Activated effector memory CD4-positive, alpha-beta T cell treated with anti-CD3 and anti-CD28 coated beads, Interleukin-2, amount 50 U/mL, for 16 hours (primary cell): ENCODE measurements around the gene PTPA.

Experiments used
- DNase-seq: peaks from one replicate; pipeline ENCODE4 v3.0.0-alpha.2; 2020

Gene PTPA

DNA sequence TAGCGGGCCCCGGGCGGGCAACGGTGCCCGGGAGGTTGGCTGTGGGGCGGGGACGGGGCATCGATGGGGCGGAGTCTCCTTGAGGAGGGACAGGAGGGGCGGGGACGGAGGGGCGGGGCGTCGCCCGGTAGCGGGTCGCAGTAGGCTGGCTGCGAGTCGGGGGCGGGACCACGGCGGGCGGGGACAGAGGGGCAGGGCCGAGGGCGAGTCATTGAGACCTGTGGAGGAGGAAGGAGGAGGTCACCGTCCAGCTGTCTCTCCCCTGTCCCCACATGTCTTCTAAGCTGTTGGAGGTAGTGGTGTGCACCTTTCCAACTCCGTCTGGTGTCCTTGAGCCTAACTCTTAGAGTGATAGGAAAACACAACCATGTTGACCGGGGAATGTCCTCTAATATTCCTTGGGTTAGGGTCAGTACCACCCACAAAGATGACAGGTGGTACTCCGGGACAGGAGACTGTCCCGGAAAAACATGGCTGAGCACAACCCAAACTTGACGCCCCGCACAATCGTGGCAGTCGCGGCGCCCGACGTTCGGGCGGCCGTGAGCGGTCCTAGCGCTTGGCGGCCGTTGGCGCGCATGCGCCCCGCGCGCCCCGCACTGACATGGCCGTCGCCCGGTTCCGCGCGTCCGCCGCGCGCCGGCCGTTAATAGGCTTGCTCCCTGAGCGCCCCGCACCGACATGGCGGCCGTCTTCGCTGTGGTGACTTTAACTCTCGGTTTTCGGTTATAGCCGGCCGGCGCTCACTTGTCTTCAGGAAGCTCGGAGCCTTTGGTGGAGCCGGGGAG, at the start of gene PTPA, which contains the start of gene CRAT:
PTPA (plus strand) TSS at position 676 of the 788 bp plus-strand sequence. CDS start 186 bp downstream, outside the sequence.
CRAT (minus strand) TSS at position 54 of the 788 bp plus-strand sequence. CDS start 284 bp downstream, outside the sequence.
- DNase-seq: peak; percentile 98

DNA sequence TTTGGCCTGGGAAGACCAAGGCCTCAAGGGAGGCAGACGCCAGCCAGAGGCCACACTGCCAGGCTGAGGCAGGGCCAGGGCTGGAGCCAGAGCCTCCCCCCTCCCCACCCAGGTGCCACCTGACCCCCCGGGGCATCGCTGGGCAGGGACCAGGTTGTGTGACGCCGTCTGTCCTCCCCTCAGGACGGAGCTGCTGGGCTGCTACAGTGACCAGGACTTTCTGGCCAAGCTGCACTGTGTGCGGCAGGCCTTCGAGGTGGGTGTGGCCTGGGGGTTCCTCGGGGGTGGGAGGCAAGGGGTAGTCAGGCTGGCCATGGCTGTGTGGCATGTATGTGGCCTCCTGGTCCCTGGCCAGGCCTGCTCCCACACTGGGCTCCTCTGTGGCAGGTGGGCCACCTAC, 48.2 kb upstream of the PTPA start:
- no peak for DNase-seq

DNA sequence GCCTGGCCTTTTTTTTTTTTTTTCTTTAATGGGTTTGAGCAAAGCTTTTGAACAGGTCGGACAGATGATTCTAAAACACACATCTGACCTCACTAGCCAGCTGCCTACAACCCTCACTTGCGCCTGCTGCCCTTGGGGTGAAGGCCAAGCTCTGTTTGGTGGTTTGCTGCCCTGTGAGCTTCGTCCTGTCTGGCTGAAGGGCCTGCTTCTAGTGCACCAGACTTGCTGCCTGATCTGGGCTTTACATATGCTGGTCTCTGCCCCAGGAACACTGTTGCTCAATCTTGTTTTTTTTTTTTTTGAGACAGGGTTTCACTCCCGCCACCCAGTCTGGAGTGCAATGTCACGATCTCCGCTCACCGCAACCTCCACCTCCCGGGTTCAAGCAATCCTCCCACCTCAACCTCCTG, 46.7 kb upstream of the PTPA start:
- DNase-seq: no peak

DNA sequence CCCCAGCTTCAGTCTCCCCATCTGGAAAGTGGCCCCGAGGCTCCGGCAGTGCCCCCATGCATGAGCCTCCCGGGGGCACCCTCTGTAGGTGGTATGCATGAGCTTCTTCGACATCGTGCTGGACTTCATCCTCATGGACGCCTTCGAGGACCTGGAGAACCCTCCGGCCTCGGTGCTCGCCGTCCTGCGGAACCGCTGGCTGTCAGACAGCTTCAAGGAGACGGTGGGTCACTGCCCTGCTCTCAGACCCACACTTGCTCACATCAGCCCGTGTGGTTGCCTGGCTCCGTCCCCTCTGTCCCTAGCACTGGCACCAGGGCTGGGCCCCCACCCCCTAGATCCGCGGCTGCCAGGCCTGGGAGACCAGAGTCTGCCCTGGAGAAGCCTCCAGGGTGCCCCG, 43.1 kb upstream of the PTPA start:
- no peak for DNase-seq

DNA sequence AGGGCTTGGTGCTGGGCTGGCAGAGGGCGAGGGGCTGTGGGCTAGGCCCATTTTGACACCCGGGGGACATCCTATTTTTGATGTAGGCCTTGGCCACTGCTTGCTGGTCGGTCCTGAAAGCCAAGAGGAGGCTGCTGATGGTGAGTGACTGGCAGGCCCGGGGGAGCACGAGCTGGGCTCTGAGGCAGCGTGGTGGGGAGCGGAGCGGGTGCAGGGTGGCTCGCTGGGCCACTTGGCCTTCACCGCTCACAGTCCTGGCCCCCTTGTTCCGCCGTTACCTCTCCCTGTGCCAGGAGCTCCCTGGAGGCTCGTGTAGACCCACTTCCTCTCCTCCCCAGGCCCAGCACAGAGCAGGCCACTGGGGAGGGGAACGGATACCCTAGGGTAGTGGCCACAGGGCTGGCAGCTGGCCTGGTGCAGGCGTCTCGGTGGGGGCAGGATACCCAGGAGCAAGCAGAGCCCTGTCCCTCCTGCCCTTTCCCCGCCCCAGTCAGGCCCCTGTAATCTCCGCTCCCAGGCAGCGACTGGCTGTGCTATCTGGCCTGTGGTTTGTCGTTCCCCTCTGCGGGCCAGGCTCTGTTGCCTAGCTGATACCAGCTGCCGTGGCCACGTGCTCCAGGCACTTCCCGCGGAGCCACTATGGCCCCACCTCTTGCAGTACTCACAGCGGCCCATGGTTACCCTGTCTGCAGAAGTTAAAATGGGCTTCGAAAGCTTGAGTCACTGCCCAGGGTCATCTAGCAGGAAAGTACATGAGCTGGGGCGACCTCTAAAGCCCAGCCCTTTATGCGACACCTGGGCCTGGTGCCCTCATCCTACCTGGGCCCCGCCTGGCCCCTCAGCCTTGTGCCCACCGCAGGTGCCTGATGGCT, 42.0 kb upstream of the PTPA start:
- DNase-seq: peak; percentile 80

DNA sequence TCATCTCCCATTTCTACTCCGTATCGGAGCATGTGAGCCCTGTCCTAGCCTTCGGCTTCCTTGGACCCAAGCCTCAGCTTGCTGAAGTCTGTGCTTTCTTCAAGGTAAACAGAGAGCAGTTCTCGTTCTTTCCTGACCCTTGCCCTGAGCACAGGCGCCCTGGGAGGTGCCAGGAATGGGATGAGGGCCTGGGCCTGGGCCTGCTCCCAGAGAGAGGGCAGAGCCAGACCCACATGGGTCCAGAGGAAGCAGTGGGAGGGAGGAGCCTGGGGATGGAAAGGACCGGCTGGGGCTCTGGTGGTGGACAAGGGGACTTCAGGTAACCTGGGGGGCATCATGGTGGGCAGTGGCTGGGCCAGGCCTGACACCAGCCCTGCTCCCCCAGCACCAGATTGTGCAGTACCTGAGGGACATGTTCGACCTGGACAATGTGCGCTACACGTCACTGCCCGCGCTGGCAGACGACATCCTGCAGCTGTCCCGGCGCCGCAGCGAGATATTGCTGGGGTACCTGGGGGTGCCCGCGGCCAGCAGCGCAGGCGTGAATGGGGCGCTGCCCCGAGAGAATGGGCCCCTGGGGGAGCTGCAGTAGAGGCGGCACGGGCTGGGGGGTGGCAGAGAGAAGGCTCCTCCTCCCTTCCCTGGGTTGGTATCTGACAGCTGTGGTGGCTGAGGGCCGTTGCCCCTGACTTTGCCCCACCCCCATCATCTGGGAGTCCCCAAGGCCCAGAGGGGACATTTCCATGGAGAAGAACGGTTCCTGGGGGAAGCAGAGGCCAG, 41.2 kb upstream of the PTPA start:
- no peak for DNase-seq

DNA sequence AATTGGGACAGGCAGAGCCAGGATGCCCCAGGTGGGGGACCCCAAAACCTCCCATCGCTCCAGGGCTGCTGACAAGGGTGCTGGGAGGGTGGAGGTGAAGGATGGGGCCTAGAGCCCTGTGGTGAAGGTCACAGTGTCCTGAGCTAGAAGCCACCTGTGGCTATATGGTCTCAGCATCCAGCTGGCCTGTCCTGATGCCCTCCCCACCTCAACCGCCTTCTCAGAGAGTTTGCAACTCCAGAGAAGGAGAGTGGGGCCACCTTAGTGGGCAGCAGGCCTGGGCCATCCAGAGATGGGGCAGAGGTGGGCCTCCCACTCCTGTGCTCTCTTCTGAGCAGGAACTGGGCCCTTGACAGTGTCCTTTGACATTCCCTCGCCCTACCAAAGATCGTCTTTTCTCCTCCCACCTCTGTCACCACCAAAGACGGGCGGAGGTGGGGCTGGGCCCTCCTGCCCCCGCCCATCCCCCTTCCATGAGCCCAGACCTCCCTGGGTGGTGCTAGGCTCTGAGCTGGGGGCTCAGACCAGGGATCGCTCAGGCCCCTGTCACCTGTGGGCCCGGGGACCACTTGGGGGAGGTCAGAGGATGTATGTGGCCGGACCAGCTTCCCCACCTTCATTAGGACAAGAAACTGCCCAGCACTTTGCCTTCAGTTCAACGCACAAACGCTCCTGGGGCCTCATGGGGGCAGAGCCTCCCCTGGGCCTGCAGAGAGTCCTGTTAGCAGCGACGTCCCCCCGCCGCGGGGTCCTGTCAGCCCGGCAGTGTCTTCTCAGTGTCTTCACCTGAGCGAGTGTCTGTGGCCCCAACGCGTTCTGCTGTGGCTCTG, 40.3 kb upstream of the PTPA start:
- no peak for DNase-seq

DNA sequence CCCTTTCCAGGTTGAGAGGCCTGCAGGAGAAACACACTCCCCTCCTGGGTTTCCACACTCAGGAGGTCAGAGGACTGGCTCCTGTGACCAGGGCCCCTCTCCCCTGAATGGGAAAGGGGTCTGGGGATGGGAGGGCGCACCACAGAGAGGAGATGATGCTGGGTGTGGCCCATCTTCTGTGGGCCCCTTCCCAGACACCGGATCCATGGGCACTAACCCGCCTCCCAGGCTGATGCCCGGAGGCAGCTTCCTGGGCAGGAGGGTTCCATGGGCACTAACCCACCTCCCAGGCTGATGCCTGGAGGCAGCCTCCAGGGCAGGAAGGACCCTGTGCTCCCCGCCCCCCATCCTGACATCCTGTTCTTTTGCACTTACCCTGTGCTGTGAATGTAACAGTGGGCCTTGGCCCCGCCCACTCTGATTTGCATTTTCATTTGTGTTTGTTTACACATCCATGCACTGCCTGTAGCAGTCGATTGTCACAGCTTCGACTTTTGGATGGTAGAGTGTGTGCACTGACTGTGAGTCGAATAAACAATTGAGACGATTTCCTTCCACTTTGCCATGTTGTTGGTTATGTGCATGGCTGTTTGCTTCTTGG, 39.6 kb upstream of the PTPA start:
- no peak for DNase-seq

DNA sequence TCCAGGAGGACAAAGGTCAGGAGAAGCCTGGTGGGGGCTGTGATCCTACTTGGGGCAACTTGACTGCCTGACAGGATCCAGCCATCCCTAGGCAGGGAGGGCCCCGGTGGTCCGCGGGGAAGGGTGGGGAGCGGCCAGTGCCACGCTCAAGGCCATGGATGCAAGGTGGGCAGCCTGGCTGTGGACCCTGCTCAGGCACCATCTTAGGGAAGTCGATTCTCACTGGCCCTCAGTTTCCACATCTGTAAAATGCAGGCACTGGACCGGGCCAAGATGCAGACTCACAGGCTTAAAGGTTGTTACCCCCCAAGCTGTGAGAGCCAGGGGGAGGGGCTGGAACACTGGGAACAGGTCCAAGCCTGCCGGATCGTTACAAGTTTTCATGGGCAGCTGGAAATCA, 39.0 kb upstream of the PTPA start:
- no peak for DNase-seq

DNA sequence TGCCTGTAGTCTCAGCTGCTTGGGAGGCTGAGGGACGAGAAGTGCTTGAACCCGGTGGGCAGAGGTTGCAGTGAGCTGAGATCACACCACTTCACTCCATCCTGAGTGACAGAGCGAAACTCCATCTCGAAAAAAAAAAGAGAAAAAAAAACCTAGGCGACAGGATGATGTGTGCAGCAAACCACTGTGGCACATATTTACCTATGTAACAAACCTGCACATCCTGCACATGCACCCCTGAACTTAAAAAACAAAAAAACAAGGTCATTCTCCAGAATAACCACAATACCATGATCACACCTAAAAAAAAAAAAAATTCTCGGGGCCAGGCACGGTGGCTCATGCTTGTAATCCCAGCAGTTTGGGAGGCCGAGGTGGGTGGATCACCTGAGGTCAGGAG, 37.8 kb upstream of the PTPA start:
- no peak for DNase-seq

DNA sequence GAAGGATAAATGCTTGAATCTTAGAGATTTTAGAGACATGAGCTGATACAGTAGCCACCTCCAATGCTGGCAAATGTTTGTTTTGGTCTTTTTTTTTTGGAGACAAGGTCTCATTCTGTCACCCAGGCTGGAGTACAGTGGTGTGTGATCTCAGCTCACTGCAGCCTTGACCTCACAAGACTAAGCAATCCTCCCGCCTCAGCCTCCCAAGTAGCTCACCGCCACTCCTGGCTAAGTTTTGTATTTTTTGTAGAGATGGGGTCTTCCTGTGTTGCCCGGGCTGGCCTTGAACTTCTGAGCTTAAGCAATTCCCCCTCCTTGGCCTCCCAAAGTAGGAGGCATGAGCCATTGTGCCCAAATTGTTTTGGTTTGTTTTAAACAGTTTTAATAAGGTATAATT, 37.1 kb upstream of the PTPA start:
- DNase-seq: no peak

DNA sequence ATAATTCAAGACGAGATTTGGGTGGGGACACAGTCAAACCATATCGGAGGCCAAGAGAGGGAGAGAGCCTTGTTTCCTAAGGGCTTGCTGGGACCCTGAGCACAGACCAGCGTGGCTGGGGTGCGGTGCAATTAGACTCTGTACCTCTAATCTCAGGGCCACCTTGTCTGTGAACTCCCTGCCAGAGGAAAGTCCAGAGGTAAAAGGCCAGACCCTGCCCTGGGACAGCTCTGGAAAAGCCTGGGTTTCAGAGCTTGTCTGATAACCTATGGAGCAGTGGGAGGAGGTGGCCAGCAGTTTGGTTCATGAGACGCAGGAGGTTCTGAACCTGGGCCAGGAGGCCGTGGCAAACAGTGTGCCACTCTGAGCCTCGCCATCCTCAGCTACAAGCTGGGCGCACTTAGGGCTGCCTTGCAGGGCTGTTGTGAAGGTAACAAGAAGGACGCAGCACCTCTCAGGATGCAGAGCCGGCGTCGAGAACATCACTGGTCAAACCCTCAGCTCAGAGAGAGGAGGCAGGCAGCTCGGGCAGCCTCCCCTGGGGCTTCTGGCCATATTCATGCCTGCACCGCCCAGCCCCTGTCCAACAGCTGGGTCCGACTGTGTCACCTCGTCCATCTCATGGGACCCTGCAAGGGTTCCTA, 35.1 kb upstream of the PTPA start:
- no peak for DNase-seq

DNA sequence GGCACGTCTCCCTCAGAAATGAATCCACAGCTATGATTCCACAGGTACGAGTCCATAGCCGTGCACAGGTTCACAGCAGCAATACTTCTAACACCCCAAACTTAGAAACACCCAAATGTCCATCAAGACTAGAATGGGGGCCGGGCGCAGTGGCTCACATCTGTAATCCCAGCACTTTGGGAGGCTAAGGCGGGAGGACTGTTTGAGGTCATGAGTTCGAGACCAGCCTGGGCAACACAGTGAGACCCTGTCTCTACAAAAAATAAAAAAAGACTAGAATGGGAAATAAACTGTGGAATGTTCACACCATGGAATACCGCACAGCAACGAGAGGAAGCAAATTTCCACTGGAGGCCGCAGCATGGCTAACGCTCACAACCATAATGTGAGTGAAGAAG, 34.6 kb upstream of the PTPA start:
- DNase-seq: no peak

DNA sequence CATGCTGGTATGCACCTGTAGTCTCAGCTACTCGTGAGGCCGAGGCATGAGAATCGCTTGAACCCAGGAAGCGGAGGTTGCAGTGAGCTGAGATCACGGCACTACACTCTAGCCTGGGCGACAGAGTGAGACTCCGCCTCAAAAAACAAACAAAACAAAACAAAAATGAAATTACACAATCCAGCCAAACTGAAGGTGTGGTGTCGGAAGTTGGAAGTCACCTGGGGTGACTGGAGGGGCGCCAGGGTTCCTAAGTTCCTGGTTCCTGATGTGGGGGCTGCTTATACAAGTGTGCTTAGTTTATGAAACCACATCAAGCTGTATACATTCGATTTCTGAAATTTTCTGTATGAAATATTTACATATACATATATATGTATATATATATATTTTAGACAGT, 34.0 kb upstream of the PTPA start:
- DNase-seq: no peak

DNA sequence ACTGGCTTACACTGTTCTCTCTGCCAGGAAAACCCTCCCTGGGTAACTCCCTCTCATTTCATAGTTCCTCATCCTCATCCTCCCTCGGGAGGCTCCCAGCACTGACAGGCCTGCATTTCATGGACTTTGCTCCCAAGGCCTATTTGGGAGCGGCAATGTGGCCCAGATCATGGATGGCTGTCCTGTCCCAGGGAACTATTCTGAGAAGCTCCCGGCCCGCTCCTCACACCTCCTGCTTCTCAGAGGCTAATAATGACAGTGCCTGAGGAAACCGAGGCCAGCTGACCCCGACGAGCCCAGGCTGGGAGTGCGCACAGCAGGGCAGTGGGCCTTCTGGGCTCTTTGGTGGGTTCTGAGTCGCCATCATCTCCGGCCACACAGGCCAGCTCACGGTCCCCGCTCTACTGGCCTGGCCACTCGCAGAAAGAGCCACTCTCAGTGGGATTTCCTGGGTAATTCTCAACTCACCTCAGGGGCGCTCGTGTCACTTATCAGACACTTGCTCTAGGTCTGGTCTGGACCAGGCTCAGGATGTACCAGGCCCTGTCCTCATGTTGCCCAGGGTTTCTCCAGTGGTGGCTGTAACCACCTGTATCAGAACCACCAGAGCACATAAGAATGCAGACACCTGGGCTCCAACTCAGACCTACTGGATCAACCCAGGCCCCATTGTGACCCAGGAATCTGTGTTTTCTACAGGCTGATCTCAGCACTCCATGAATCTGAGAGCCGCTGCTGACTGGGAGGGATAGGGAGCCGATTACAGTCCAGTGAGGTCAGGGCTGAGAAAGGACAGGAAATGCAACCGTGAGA, 32.3 kb upstream of the PTPA start:
- no peak for DNase-seq

DNA sequence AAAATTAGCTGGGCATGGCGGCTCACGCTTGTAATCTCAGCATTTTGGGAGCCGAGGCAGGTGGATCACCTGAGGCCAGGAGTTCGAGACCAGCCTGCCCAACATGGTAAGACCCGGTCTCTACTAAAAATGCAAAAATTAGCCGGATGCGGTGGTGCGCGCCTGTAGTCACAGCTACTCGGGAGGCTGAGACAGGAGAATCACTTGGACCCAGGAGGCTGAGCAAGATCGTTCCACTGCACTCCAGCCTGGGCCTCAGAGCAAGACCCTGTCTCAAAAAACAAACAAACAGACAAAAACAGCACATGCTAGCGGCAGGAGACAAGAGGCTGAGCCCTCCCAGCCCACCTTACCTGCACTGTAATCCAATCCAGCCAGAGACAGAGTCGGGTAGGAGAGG, 31.4 kb upstream of the PTPA start:
- DNase-seq: no peak

DNA sequence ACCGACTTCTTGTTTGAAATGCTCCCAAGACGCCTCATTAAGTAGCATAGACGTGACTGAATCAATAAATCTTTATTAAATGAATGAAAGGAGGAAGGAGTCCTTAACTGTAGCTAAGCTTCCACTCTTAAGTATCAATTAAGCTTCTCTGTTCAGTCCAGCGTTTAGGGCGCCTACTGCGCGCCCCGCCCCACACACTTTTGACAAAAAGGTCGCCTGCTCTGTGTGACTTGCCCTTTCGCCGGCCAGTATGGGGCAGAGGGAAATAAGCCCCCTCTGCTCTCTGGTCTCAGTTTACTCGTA, 31.0 kb upstream of the PTPA start:
- DNase-seq: no peak

DNA sequence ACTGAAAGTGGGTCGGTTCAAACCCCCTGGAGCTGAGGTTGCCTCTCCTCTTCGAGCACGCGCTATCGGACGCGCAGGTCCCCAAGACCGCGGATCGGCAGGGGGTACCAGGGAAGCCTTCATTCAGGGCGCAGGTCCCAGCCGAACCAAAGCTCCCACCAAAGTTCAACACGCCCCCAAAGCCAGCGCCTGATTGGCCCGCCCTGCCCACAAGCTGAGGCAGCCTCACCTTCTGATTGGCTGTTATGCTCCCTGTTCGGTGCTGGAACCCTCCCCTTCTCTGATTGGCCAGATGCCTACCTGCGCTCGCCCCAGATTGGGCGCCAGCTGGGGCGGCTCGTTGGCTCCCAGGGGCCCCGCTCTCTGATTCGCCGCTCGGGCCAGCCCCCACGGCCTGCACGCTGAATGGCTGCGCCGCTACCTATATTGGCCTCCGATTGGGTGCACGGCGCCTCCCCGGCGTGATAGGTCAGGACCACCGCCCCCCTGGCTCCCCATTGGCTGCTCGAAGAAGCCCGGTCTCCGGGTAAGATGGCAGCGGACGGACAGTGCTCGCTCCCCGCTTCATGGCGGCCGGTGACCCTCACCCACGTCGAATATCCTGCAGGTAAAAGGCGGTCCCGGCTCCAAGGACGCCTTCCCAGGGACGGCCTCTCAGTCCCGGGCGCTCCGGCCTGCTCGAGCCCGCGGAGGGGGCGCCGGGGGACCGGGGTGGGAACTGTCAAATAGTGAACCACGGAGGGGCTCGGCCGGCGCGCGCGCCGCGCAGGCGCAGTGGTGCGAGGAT, 30.4 kb upstream of the PTPA start, which contains the start of gene DOLPP1:
DOLPP1 (plus strand) TSS at position 511 of the 787 bp plus-strand sequence; CDS start at position 532, 21 bp downstream.
- DNase-seq: peak; percentile 100

DNA sequence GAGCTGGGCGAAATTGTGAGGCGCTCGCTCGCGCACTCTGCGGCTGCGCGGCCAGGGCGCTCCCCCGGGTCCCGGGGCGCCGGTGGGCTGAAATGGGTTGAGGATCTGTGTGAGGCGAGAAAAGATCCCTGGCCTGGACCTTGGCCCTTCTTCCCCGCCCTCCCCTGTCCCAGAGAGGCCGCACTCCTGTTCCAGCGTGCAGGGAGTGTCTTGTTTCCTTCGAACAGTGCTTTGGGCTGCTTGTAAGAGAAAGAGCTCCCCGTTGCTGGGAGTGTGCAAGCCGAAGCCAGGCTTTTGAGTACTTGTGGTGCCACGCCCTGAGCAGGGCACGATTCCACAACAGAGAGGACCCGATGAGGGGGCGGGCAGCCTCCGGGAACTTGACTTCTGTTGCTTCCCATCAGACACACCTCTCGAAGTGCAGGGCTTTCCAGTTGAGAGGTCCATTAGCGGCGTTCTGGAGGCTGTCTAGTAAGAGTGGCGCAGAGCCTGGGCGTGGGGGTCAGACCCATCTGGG, 29.8 kb upstream of the PTPA start:
- no peak for DNase-seq
